ENCODE results near the gene TOX3. TPM values are rescaled to one million over a fixed set of nuclear protein-coding genes. Genes with fewer than 3 reads are reported as not detected.

TOX3 gene
- total RNA-seq, 1 donor from 2014 or later = 5.3 TPM

DNA sequence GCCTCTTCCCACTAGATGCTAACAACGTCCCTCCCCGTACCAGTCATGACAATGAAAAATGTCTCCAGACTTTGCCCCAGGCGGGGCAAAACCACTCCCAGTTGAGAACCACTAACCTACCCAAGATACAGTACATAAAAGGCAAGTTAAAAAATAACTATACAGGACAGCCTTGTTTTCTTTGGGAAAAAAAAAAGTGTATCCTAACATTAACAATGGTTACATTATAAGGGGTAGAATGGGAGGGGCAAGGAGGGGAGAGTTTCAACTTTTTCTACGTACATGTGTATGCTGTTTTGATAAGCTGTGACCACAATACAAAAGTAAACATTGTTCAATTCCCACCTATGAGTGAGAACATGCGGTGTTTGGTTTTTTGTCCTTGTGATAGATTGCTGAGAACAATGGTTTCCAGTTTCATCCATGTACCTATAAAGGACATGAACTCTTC, 94.9 kb downstream of the TOX3 start:
- no peak overlapping the region for H3K4me3 Mint-ChIP-seq
- H3K27ac Mint-ChIP-seq = no peak overlapping the region

DNA sequence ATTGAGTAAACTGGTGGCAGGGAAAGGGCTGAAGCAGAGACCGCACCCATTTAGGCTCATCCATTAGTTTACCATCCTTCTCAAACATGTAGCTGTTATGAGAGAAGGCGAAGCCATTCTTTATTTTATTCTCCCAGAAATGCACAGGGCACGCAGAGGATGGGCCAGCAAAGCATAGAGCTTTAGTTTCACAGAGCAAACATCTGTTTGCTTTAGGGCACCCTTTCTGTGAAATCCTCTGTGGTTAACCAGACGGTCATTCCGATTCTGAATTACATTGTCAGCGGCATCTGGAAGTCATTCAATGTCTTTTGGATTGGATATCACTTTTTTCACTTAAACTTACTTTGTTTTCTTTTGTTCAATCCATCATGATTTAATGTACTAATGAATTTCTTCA, 96.0 kb downstream of the TOX3 start:
- Mint-ChIP-seq H3K27ac (no peak overlapping the region), H3K27me3 (ENCODE audit: low read depth) (peaks cover 17% of the 10 kb centered on the region), H3K9me3 (peaks cover 11% of the 10 kb centered on the region), H3K4me1 (peaks cover 4% of the 10 kb centered on the region), H3K36me3 (peaks cover 2% of the 10 kb centered on the region), H3K4me3 (no peak overlapping the region)
- no peak for DNase-seq (ENCODE audit: low spot score in 2 of 2, unreplicated experiment in 2 of 2)
- TF ChIP-seq, protein P1, sequence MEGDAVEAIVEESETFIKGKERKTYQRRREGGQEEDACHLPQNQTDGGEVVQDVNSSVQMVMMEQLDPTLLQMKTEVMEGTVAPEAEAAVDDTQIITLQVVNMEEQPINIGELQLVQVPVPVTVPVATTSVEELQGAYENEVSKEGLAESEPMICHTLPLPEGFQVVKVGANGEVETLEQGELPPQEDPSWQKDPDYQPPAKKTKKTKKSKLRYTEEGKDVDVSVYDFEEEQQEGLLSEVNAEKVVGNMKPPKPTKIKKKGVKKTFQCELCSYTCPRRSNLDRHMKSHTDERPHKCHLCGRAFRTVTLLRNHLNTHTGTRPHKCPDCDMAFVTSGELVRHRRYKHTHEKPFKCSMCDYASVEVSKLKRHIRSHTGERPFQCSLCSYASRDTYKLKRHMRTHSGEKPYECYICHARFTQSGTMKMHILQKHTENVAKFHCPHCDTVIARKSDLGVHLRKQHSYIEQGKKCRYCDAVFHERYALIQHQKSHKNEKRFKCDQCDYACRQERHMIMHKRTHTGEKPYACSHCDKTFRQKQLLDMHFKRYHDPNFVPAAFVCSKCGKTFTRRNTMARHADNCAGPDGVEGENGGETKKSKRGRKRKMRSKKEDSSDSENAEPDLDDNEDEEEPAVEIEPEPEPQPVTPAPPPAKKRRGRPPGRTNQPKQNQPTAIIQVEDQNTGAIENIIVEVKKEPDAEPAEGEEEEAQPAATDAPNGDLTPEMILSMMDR (IDR thresholded peaks at IDR 0.05; ENCODE audit: unreplicated experiment) = no peak

More for the DNA sequence above, 94.9 kb downstream of the TOX3 start:
- TF ChIP-seq, protein P1 (IDR thresholded peaks at IDR 0.05; ENCODE audit: unreplicated experiment) = no peak
- peaks cover 17% of the 10 kb centered on the region for H3K27me3 Mint-ChIP-seq (ENCODE audit: low read depth)
- H3K4me1 Mint-ChIP-seq = peaks cover 7% of the 10 kb centered on the region
- no peak for DNase-seq (ENCODE audit: low spot score in 2 of 2, unreplicated experiment in 2 of 2)
- peaks cover 11% of the 10 kb centered on the region for H3K9me3 Mint-ChIP-seq
- H3K36me3 Mint-ChIP-seq = peaks cover 2% of the 10 kb centered on the region

DNA sequence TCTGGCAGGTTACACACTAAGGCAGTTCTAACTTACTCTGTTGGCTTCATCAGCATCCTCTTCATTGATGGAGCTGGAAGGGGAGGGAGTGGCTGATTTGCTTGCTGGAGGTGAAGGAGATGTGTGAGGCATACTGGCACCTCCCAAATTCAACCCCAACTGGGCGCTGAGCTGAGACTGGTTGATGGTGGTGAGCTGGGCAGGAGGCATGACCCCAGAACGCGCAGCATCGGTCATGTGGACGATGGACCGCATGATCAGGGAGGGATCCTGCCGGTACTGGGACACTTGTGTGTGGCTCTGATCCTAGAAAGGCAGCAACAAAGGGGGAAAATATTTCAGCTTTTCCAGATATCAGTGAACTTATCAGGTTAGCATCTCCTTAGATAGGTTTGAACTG, 96.7 kb downstream of the TOX3 start:
- Mint-ChIP-seq H3K4me3 (no peak overlapping the region), H3K27ac (no peak overlapping the region), H3K9me3 (peaks cover 11% of the 10 kb centered on the region), H3K4me1 (peaks cover 11% of the 10 kb centered on the region), H3K27me3 (ENCODE audit: low read depth) (peaks cover 18% of the 10 kb centered on the region), H3K36me3 (peaks cover 2% of the 10 kb centered on the region)
- no peak for DNase-seq (ENCODE audit: low spot score in 2 of 2, unreplicated experiment in 2 of 2)
- TF ChIP-seq, protein P1 (IDR thresholded peaks at IDR 0.05; ENCODE audit: unreplicated experiment) = no peak

DNA sequence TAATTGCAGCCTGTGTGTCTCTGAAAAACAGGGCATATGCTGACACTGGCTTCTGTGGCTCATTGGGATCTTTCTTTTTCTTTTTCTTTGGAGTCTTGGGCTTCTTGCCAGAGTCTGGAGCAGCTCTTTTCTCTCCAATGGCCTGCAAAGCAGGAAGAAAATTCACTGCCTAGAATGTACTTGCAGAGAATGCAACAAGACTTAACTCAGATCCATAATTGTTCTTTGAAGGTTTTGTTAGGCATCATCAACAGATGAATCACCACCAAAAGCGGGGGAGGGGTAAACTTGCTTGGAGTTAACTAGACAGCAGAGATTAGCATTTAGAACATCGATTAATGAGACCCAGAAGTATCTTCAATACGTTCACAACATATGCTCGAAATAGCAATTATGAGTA, 100.9 kb downstream of the TOX3 start:
- H3K36me3 Mint-ChIP-seq = peaks cover 2% of the 10 kb centered on the region
- peaks cover 33% of the 10 kb centered on the region for H3K27me3 Mint-ChIP-seq (ENCODE audit: low read depth)
- H3K9me3 Mint-ChIP-seq = peaks cover 7% of the 10 kb centered on the region
- no peak overlapping the region for H3K4me3 Mint-ChIP-seq
- peak overlapping the region; percentile 10 for H3K27ac Mint-ChIP-seq
- peaks cover 15% of the 10 kb centered on the region for H3K4me1 Mint-ChIP-seq
- TF ChIP-seq, protein P1 (IDR thresholded peaks at IDR 0.05; ENCODE audit: unreplicated experiment) = no peak
- DNase-seq (ENCODE audit: low spot score in 2 of 2, unreplicated experiment in 2 of 2) = no peak

DNA sequence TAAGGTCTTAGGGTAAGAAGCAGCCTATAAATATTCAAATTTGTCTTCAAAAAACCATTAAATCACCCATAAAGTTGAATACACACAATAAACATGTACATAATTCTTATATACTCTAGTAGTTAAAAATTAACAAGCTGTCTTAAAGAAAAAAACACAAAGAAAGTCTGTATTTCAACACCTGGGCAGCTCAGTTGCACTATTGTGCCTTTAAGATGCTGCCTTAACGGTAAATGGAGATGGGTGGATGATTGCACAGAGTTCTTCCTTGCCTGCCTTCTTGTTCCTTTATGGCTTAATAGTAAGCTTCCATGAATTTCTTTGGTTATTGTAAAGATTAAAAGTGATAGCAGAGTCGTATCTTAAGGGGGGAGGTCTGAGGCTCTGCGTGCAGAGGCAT, 105.1 kb downstream of the TOX3 start:
- H3K4me1 Mint-ChIP-seq = peaks cover 15% of the 10 kb centered on the region
- H3K9me3 Mint-ChIP-seq = peaks cover 5% of the 10 kb centered on the region
- no peaks in the 10 kb centered on the region for H3K36me3 Mint-ChIP-seq

More for the DNA sequence above, 105.1 kb downstream of the TOX3 start:
- TF ChIP-seq, protein P1 (IDR thresholded peaks at IDR 0.05; ENCODE audit: unreplicated experiment) = no peak
- no peak for DNase-seq (ENCODE audit: low spot score in 2 of 2, unreplicated experiment in 2 of 2)
- Mint-ChIP-seq H3K4me3 (no peak overlapping the region), H3K27me3 (ENCODE audit: low read depth) (peaks cover 26% of the 10 kb centered on the region), H3K27ac (no peak overlapping the region)
